DND-41 (cell line): ENCODE measurements around the gene IRF2BP1.

ENCODE experiments used
- ATAC-seq: fragments of 200-7000 bp; cut with Tn5 transposase; 3 replicates; pipeline ENCODE4 v1.9.1; 2021; ENCODE audit warnings: low read depth; ENCODE audit not compliant: insufficient read depth
- DNase-seq: peaks from one replicate; pipeline ENCODE4 v3.0.0-alpha.2; 2020
- H2AFZ ChIP-seq: 2 replicates; pipeline ENCODE4 v1.6.0; 2012; ENCODE audit warnings: low read depth, low read length
- H3K27ac ChIP-seq: 2 replicates; pipeline ENCODE4 v1.5.1; 2012; ENCODE audit warnings: low read length, inconsistent platforms
- H3K27me3 ChIP-seq: fragments of 200-600 bp; sonication (generic); 2 replicates; pipeline ENCODE4 v1.6.0; 2012; ENCODE audit warnings: low read length, mild to moderate bottlenecking, inconsistent platforms; ENCODE audit not compliant: insufficient read depth, poor library complexity
- H3K36me3 ChIP-seq: 2 replicates; pipeline ENCODE4 v1.5.1; 2012; ENCODE audit warnings: low read length, inconsistent platforms; ENCODE audit not compliant: insufficient read depth
- H3K4me1 ChIP-seq: 2 replicates; pipeline ENCODE4 v1.5.1; 2012; ENCODE audit warnings: mild to moderate bottlenecking, low read length; ENCODE audit not compliant: insufficient read depth
- H3K4me2 ChIP-seq: 2 replicates; pipeline ENCODE4 v1.6.0; 2012; ENCODE audit warnings: mild to moderate bottlenecking, moderate library complexity, low read length, inconsistent platforms; ENCODE audit not compliant: insufficient read depth
- H3K4me3 ChIP-seq, 2 experiments: fragments of 200-600 bp in 1 of 2; shearing (Covaris generic) in 1 of 2; 2 replicates each; pipeline ENCODE4 v1.5.1; 2012 to 2016; ENCODE audit warnings: inconsistent platforms in 2 of 2, low read length in 2 of 2, mild to moderate bottlenecking in 2 of 2, low read depth in 1 of 2, moderate library complexity in 1 of 2
- H3K79me2 ChIP-seq: 2 replicates; pipeline ENCODE4 v1.6.0; 2012; ENCODE audit warnings: low read length, inconsistent platforms; ENCODE audit not compliant: insufficient read depth
- H3K9ac ChIP-seq: 2 replicates; pipeline ENCODE4 v1.6.0; 2012; ENCODE audit warnings: low read depth, mild to moderate bottlenecking, inconsistent platforms, low read length, moderate library complexity
- H3K9me3 ChIP-seq: 2 replicates; pipeline ENCODE4 v1.5.1; 2012; ENCODE audit warnings: low read length, moderate library complexity, mild to moderate bottlenecking, inconsistent platforms; ENCODE audit not compliant: insufficient read depth, severe bottlenecking
- H4K20me1 ChIP-seq: 2 replicates; pipeline ENCODE4 v1.6.0; 2012; ENCODE audit warnings: low read length; ENCODE audit not compliant: insufficient read depth
- CTCF ChIP-seq: IDR thresholded peaks from 2 replicates; pipeline ENCODE4 v1.5.1; 2012; ENCODE audit warnings: borderline replicate concordance, low read length, moderate library complexity, mild to moderate bottlenecking; ENCODE audit not compliant: poor library complexity, severe bottlenecking; ENCODE audit errors: extremely low read depth
- EZH2 ChIP-seq: IDR thresholded peaks from 3 replicates; pipeline ENCODE4 v1.6.1; 2012; ENCODE audit warnings: borderline replicate concordance, low read depth, mild to moderate bottlenecking, moderate library complexity, low read length, inconsistent platforms; ENCODE audit not compliant: severe bottlenecking

IRF2BP1 gene

GRCh38 chr19:45860359-45861259, 25.3 kb downstream of the IRF2BP1 start:
- no peaks in the 10 kb centered on the region for H3K27me3 ChIP-seq
- peaks cover 26% of the 10 kb centered on the region for H3K4me1 ChIP-seq
- no peak overlapping the region for H3K4me2 ChIP-seq
- DNase-seq (no peak), ATAC-seq (no peak)
- peaks cover 41% of the 10 kb centered on the region for H3K36me3 ChIP-seq
- no peak overlapping the region for H3K27ac ChIP-seq
- peaks cover 59% of the 10 kb centered on the region for H3K79me2 ChIP-seq
- peaks cover 10% of the 10 kb centered on the region; the same call in 1 of the 2 replicates for H4K20me1 ChIP-seq
- no peak overlapping the region for H3K9ac ChIP-seq
- H2AFZ ChIP-seq, result no peak overlapping the region
- TF ChIP-seq CTCF (no peak), EZH2 (no peak)
- H3K9me3 ChIP-seq, result no peaks in the 10 kb centered on the region
- no peak overlapping the region for H3K4me3 ChIP-seq

DNA sequence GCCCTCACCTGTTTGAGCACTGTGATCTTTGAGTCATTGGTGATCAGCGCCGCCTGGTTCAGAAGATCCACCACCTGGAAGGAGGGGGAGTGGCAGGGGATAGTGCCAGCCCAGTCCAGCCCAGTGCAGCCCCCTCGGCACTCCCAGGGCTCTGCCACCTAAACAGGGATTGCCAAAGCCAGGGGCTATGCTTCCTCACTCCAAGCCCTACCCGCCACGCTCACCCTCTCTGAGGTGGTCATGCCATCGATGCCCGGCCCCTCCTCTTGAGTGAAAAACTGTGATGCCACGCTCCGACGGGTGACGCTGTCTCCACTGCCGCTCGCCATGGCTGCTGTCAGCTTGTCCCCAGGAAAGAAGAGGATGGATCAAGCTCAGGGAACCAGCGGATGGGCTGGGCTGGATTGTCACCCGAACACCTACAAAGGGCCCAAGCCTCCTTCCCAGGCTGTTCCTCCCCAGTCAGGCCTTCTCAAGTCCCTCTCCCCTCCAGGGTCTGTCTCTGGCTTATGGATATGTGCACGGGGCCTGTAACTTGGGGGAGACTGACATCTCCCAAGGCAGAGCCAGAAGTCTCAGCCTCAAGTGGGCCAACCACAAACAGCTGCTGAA, 31.7 kb downstream of the IRF2BP1 start:
- Histone ChIP-seq H3K79me2 (peaks cover 32% of the 10 kb centered on the region), H3K9ac (no peak overlapping the region), H3K36me3 (peaks cover 82% of the 10 kb centered on the region), H3K4me1 (no peaks in the 10 kb centered on the region), H3K9me3 (no peaks in the 10 kb centered on the region), H3K4me3 (no peak overlapping the region), H3K4me2 (no peak overlapping the region), H2AFZ (no peak overlapping the region), H4K20me1 (peaks cover 20% of the 10 kb centered on the region), H3K27me3 (no peaks in the 10 kb centered on the region), H3K27ac (no peak overlapping the region)
- DNase-seq (no peak), ATAC-seq (no peak)
- TF ChIP-seq EZH2 (no peak), CTCF (no peak)

- H3K79me2 ChIP-seq, result peaks cover 22% of the 10 kb centered on the region
- H2AFZ ChIP-seq, result no peak overlapping the region
- no peak for TF ChIP-seq EZH2
- TF ChIP-seq CTCF, result no peak
- H3K27ac ChIP-seq, result no peak overlapping the region
- no peak overlapping the region for H3K4me2 ChIP-seq
- H3K36me3 ChIP-seq, result peaks cover 84% of the 10 kb centered on the region
- H3K27me3 ChIP-seq, result no peaks in the 10 kb centered on the region
- H3K4me3 ChIP-seq, result no peak overlapping the region
- peaks cover 20% of the 10 kb centered on the region for H4K20me1 ChIP-seq
- no peak for ATAC-seq
- no peak for DNase-seq
- no peaks in the 10 kb centered on the region for H3K9me3 ChIP-seq
- H3K9ac ChIP-seq, result no peak overlapping the region
- H3K4me1 ChIP-seq, result no peaks in the 10 kb centered on the region
Measured at GRCh38 chr19:45852983-45853382, 33.0 kb downstream of the IRF2BP1 start.
